Activated CD8-positive, alpha-beta T cell treated with anti-CD3 and anti-CD28 coated beads for 36 hours (primary cell): Measurements from ENCODE around the gene DBX1. TPM values are rescaled to one million over a fixed set of nuclear protein-coding genes. Genes with fewer than 3 reads are reported as not detected.

Source experiments
- ATAC-seq: fragments of 200-7000 bp; cut with Tn5 transposase; one replicate; pipeline ENCODE4 v1.10.0; 2021; ENCODE audit warnings: mild to moderate bottlenecking, moderate library complexity
- CTCF ChIA-PET: fragments of 350-600 bp; sonication (Branson Sonifier 250); formaldehyde crosslinking; loops from one replicate; lab custom pipeline; 2021; ENCODE audit warnings: antibody characterized with exemption; lab: Charles Lee
- POLR2A ChIA-PET: fragments of 350-600 bp; sonication (Branson Sonifier 250); formaldehyde crosslinking; loops from one replicate; lab custom pipeline; 2021; ENCODE audit warnings: antibody characterized with exemption; lab: Charles Lee
- DNase-seq: peaks from one replicate; pipeline ENCODE4 v3.0.0-alpha.2; 2020
- H3K27ac Mint-ChIP-seq: one replicate; pipeline ENCODE4 v1.8.0; 2021; ENCODE audit warnings: mild to moderate bottlenecking, mixed read lengths
- H3K27me3 Mint-ChIP-seq: one replicate; pipeline ENCODE4 v1.8.0; 2021; ENCODE audit warnings: mixed read lengths
- H3K36me3 Mint-ChIP-seq: one replicate; pipeline ENCODE4 v1.8.0; 2021; ENCODE audit warnings: low read depth, mixed read lengths
- H3K4me1 Mint-ChIP-seq: one replicate; pipeline ENCODE4 v1.8.0; 2021; ENCODE audit warnings: low read depth, mixed read lengths
- H3K4me3 Mint-ChIP-seq: one replicate; pipeline ENCODE4 v1.8.0; 2021; ENCODE audit warnings: mild to moderate bottlenecking, moderate library complexity, mixed read lengths
- H3K9me3 Mint-ChIP-seq: one replicate; pipeline ENCODE4 v1.8.0; 2021; ENCODE audit warnings: mixed read lengths
- CTCF ChIP-seq: fragments of 200-600 bp; IDR thresholded peaks from one replicate; pipeline ENCODE4 v1.8.0; 2022; ENCODE audit warnings: antibody characterized with exemption, mild to moderate bottlenecking
- intact Hi-C: fragments of 100-400 bp; cut with micrococcal nuclease; formaldehyde crosslinking; loops from one replicate; pipeline ENCODE4 v1.10.0; 2022
- total RNA-seq, 2 experiments: library from RNA; stranded (reverse); gene quantifications; one replicate each; pipeline ENCODE4 v1.2.3, GENCODE V29; 2021

Gene DBX1
- not detected for total RNA-seq

- ATAC-seq (no peak), DNase-seq (no peak)
- TF ChIP-seq CTCF = no peak
- no peaks in the 10 kb centered on the region for H3K9me3 Mint-ChIP-seq
- POLR2A ChIA-PET = no interaction called here
- H3K4me1 Mint-ChIP-seq = peaks cover 29% of the 10 kb centered on the region
- no peak within 1 kb of the TSS for H3K4me3 Mint-ChIP-seq
- no peak within 1 kb of the TSS for H3K27ac Mint-ChIP-seq
- intact Hi-C loops = no loop called here
- peaks cover 82% of the 10 kb centered on the region for H3K27me3 Mint-ChIP-seq
- CTCF ChIA-PET = interaction anchor here (1.0 to 1.1 kb wide), 2 partner anchors 11 to 28 kb away, joined by 3 read pairs; no protein-coding TSS in a partner anchor
- peaks cover 5% of the 10 kb centered on the region for H3K36me3 Mint-ChIP-seq
Measured at GRCh38 chr11:20160425-20161229, at the start of gene DBX1. Gene DBX1 (minus strand): TSS chr11:20160475. CDS start chr11:20160324, 151 bp downstream.

- ATAC-seq = no peak
- H3K36me3 Mint-ChIP-seq = peaks cover 2% of the 10 kb centered on the region
- peaks cover 2% of the 10 kb centered on the region for H3K4me1 Mint-ChIP-seq
- ChIA-PET POLR2A (no interaction called here), CTCF (interaction anchor here (1.1 kb wide), 1 partner anchor 80 kb away, joined by 3 read pairs; no protein-coding TSS in a partner anchor)
- H3K4me3 Mint-ChIP-seq = no peak overlapping the region
- intact Hi-C loops = no loop called here
- H3K27me3 Mint-ChIP-seq = peaks cover 41% of the 10 kb centered on the region
- no peaks in the 10 kb centered on the region for H3K9me3 Mint-ChIP-seq
- TF ChIP-seq CTCF = no peak
- no peak overlapping the region for H3K27ac Mint-ChIP-seq
- DNase-seq = no peak
Measured at GRCh38 chr11:20208622-20209111, 48.4 kb upstream of the DBX1 start.

- Mint-ChIP-seq H3K4me1 (peaks cover 2% of the 10 kb centered on the region), H3K27ac (no peak overlapping the region), H3K27me3 (peaks cover 42% of the 10 kb centered on the region), H3K36me3 (peaks cover 2% of the 10 kb centered on the region), H3K9me3 (no peaks in the 10 kb centered on the region), H3K4me3 (no peak overlapping the region)
- TF ChIP-seq CTCF = no peak
- ChIA-PET CTCF (interaction anchor here (1.1 kb wide), 1 partner anchor 79 kb away, joined by 3 read pairs; no protein-coding TSS in a partner anchor), POLR2A (no interaction called here)
- DNase-seq (no peak), ATAC-seq (no peak)
- intact Hi-C loops = no loop called here
Measured at GRCh38 chr11:20207781-20208621, 47.7 kb upstream of the DBX1 start.

- ATAC-seq = no peak
- intact Hi-C loops = no loop called here
- Mint-ChIP-seq H3K9me3 (no peaks in the 10 kb centered on the region), H3K36me3 (peaks cover 2% of the 10 kb centered on the region), H3K4me1 (peaks cover 2% of the 10 kb centered on the region), H3K27me3 (peaks cover 52% of the 10 kb centered on the region), H3K4me3 (no peak overlapping the region), H3K27ac (no peak overlapping the region)
- no peak for DNase-seq
- POLR2A ChIA-PET = no interaction called here
- CTCF ChIA-PET = no interaction called here
- no peak for TF ChIP-seq CTCF
Measured at GRCh38 chr11:20205807-20206206, 45.5 kb upstream of the DBX1 start.
